ENCODE results near the gene AP1G2.

- no peak for TF ChIP-seq POLR2A (IDR thresholded peaks at IDR 0.05; ENCODE audit: low read depth, low read length)
- TF ChIP-seq TAF1 (IDR thresholded peaks at IDR 0.05; ENCODE audit: low read depth, low read length): no peak
- no peak for TF ChIP-seq POLR2AphosphoS5 (IDR thresholded peaks at IDR 0.05; ENCODE audit: low read depth, low read length)
- no peak for TF ChIP-seq POU2F2 (IDR thresholded peaks at IDR 0.05; ENCODE audit: low read depth, low read length)
Observed at GRCh38 chr14:23529016-23529415, 38.6 kb downstream of the AP1G2 start.

Data from GM12891 (cell line).